IMR-90 (cell line): ENCODE results near the gene CALN1.

ENCODE experiments used
- BHLHE40 ChIP-seq: fragments of 150-350 bp; IDR thresholded peaks from 2 replicates; pipeline ENCODE4 v1.6.1; 2016; ENCODE audit warnings: mild to moderate bottlenecking, low read depth, low read length
- CEBPB ChIP-seq: IDR thresholded peaks from 2 replicates; pipeline ENCODE4 v1.6.1; 2012; ENCODE audit warnings: low read depth, low read length, improper control_type of control experiment
- CHD1 ChIP-seq: IDR thresholded peaks from 2 replicates; pipeline ENCODE4 v1.6.1; 2012; ENCODE audit warnings: low read depth, low read length, improper control_type of control experiment
- CTCF ChIP-seq: conservative IDR thresholded peaks from 2 replicates; pipeline ENCODE4 v1.5.1; 2012; ENCODE audit warnings: mild to moderate bottlenecking, low read depth, low read length, improper control_type of control experiment
- ELK1 ChIP-seq: fragments of 150-350 bp; IDR thresholded peaks from 2 replicates; pipeline ENCODE4 v1.6.1; 2016; ENCODE audit warnings: low read depth, mild to moderate bottlenecking, low read length, moderate library complexity, borderline replicate concordance
- MAFK ChIP-seq: IDR thresholded peaks from 2 replicates; pipeline ENCODE4 v1.6.1; 2012; ENCODE audit warnings: low read depth, low read length, improper control_type of control experiment
- MAZ ChIP-seq: IDR thresholded peaks from 2 replicates; pipeline ENCODE4 v1.6.1; 2012; ENCODE audit warnings: low read depth, mild to moderate bottlenecking, low read length, improper control_type of control experiment, moderate library complexity, borderline replicate concordance
- MXI1 ChIP-seq: IDR thresholded peaks from 2 replicates; pipeline ENCODE4 v1.6.1; 2012; ENCODE audit warnings: low read depth, mild to moderate bottlenecking, low read length, moderate library complexity, borderline replicate concordance
- NFE2L2 ChIP-seq: fragments of 150-350 bp; IDR thresholded peaks from 2 replicates; pipeline ENCODE4 v1.6.1; 2016; ENCODE audit warnings: low read depth, mild to moderate bottlenecking, low read length
- POLR2A ChIP-seq: IDR thresholded peaks from 2 replicates; pipeline ENCODE4 v1.6.1; 2012; ENCODE audit warnings: mild to moderate bottlenecking, low read depth, low read length
- RAD21 ChIP-seq: IDR thresholded peaks from 2 replicates; pipeline ENCODE4 v1.6.1; 2012; ENCODE audit warnings: low read length, improper control_type of control experiment
- SMC3 ChIP-seq: fragments of 150-350 bp; IDR thresholded peaks from 2 replicates; pipeline ENCODE4 v1.6.1; 2016; ENCODE audit warnings: low read depth, mild to moderate bottlenecking, antibody characterized with exemption, low read length, moderate library complexity
- USF2 ChIP-seq: fragments of 150-350 bp; IDR thresholded peaks from 2 replicates; pipeline ENCODE4 v1.6.1; 2017; ENCODE audit warnings: mild to moderate bottlenecking, antibody characterized with exemption, low read length, low read depth

- no peak for TF ChIP-seq POLR2A
- no peak for TF ChIP-seq CTCF
- TF ChIP-seq MXI1 = no peak
- no peak for TF ChIP-seq USF2
- no peak for TF ChIP-seq ELK1
- TF ChIP-seq MAZ = no peak
- no peak for TF ChIP-seq SMC3
- TF ChIP-seq NFE2L2 = no peak
- no peak for TF ChIP-seq RAD21
- no peak for TF ChIP-seq MAFK
- no peak for TF ChIP-seq CHD1
- TF ChIP-seq CEBPB = no peak
- no peak for TF ChIP-seq BHLHE40
Measured at GRCh38 chr7:72213081-72213480, 199.1 kb downstream of the CALN1 start.
